ENCODE data around the gene WDR33.
"Not testable (repeated sequence)": the region's sequence is repeated elsewhere in the genome, so short reads cannot be mapped to it uniquely, and the experiment has no call there.

The WDR33 gene

DNA sequence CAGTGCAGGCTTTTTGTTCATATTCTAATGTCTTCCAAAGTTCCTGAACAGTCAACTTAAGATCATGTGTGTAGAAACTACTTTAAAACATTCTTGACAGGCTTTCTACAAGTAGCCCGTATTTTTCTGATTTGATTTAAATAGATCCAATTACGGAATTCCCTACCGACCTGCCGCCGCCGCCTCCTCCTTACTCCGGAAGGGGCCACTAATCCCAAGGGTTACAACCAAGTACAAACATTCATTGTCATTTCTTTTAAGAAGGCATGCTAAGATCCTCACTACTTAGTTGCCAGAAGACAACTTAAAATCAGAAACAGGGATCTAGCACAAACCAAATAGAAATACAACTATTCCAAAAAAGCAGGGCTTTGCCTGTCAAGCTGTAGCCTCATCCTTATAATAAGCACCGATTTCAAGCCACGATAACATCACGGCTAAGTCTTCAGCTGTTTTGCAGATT is 784 bp downstream of the WDR33 start:
- no peak for DNase-seq (ENCODE audit: low read depth, low spot score)

DNA sequence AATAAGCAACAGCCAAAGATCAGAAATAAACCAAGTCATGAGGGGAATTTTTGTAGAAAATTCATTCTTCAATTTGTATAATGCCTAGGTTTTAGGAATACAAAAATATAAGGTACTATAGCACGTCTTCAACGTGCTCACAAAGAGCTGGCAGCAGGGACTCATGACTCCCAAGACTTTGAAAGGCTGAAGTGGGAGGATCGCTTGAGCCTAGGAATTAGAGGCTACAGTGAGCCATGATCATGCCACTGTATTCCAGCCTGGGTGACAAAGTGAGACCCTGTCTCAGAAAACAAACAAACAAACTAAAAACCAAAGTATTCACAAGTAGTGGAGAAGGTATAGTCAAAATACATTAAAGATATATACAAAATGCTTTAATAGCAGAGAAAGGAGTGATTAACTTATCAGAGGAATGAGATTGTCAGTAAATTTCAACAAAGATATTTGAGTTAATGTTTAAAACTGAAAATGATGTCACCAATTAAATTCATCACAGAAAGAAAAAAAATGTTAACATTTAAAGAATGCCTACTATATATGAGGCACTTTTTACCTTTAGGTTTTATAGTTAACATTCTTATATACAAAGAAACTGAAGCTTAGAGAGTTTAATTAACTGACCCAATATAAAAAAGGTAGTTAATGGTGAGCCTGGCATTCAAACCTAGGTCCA is 3.2 kb downstream of the WDR33 start:
- DNase-seq (ENCODE audit: low read depth, low spot score), result no peak

DNA sequence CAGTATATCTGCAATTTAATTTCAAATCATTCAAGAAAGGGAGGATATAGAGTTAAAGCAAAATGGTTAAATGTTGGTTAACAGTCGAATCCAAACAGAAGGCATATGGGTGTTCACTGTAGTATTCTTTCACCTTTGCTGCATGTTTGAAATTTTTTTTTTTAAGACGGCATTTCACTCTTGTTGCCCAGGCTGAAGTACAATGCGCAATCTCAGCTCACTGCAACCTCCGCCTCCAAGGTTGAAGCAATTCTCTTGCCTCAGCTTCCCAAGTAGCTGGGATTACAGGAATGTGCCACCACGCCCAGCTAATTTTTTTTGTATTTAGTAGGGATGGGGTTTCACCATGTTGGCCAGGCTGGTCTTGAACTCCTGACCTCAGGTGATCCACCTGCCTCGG is 4.1 kb downstream of the WDR33 start:
- DNase-seq (ENCODE audit: low read depth, low spot score), result not testable (repeated sequence)

GRCh38 chr2:127805491-127805890 is 5.5 kb downstream of the WDR33 start:
- DNase-seq (ENCODE audit: low read depth, low spot score), result no peak

GRCh38 chr2:127799926-127800325 is 11.0 kb downstream of the WDR33 start:
- no peak for DNase-seq (ENCODE audit: low read depth, low spot score)

DNA sequence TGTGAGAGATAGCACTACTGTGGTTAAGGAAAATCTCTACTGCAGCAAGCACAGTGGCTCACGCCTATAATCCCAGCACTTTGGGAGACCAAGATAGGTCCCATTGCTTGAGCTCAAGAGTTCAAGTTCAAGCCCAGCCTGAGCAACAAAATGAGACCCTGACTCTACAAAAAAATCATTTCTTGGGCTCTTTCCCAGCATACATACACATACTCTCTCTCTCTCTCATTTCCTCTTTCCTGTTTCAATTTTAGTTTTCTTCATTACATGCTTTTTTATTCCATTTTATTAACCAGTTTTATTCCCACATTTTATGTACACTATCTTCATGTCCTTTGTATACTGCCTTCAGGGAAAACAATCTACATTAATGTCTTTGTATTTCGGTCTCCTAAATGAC is 14.6 kb downstream of the WDR33 start:
- DNase-seq (ENCODE audit: low read depth, low spot score), result no peak

DNA sequence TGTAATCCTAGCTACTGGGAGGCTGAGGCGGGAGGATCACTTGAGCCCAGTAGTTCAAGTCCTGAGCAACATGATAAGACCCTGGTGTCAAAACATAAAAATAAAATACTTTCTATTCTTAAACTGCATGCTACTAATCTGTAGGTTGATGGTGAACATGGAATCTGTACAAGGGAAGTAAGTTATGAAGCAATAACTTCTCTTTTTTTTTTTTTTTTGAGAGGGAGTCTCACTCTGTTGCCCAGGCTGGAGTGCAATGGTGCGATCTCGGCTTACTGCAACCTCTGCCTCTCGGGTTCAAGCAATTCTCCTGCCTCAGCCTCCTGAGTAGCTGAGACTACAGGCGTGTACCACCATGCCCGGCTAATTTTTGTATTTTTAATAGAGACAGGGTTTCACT is 16.1 kb downstream of the WDR33 start:
- not testable (repeated sequence) for DNase-seq (ENCODE audit: low read depth, low spot score)

GRCh38 chr2:127792805-127793204 is 18.2 kb downstream of the WDR33 start:
- no peak for DNase-seq (ENCODE audit: low read depth, low spot score)

DNA sequence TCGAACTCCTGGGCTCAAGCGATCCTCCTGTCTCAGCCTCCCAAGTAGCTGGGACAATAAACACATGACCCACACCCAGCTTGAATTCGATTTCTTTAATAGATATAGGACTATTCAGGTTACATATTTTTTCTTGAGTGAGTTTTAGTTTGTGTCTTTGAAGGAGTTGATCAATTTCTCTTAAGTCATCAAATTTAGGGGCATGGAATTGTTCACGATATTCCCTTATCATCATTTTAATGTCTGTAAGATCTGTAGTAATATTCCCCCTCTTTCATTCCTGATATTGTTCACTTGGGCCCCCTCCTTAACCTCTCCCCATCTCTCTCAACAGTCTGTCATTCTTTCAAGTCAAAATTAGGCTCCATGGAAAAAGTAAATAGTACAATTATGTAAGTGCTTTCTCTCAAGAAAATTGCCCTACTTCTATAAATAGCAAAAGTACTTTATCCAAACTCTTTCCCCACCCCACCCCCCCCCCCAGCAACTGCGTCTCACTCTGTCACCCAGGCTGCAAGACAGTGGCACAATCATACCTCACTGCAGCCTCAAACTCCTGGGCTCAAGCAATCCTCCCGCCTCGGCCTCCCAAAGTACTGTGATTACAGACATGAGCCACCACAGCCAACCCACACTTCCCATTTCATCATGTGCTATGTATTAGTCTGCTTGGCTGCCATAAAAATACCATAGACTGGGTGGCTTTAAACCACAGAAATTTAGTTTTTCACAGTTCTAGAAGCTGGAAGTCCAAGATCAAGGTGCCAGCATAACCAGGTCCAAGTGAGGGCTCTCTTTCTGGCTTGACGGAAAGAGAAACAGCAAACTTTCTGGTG is 20.1 kb downstream of the WDR33 start:
- no peak for DNase-seq (ENCODE audit: low read depth, low spot score)

DNA sequence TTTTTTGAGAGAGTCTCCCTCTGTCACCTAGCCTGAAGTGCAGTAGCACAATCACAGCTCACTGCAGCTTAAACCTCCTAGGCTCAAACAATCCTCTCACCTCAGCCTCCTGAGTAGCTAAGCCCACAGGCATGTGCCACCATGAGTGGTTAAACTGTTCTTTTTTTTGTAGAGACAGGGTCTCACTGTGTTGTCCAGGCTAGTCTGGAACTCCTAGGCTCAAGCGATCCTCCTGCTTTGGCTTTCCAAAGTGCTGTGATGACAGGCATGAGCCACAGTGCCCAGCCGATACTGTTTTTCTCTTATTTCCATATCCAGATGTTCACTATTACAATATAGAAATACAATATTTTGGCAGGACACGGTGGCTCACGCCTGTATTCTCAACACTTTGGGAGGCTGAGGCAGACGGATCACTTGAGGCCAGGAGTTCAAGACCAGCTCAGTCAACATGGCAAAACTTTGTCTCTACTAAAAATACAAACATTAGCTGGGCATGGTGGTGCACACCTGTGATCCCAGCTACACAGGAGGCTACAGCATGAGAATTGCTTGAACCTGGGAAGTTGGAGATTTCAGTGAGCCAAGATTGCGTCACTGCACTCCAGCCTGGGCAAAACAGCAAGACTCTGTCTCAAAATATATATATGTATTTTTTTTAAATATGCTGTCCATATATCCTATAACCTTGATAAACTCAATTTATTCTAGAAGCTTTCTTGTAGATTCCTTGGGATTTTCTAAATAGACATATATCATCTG is 24.7 kb downstream of the WDR33 start:
- no peak for DNase-seq (ENCODE audit: low read depth, low spot score)

- DNase-seq (ENCODE audit: low read depth, low spot score), result no peak
These were observed 25.9 kb downstream of the WDR33 start for GRCh38 chr2:127784965-127785518.

GRCh38 chr2:127783101-127783500 is 27.9 kb downstream of the WDR33 start:
- no peak for DNase-seq (ENCODE audit: low read depth, low spot score)

DNA sequence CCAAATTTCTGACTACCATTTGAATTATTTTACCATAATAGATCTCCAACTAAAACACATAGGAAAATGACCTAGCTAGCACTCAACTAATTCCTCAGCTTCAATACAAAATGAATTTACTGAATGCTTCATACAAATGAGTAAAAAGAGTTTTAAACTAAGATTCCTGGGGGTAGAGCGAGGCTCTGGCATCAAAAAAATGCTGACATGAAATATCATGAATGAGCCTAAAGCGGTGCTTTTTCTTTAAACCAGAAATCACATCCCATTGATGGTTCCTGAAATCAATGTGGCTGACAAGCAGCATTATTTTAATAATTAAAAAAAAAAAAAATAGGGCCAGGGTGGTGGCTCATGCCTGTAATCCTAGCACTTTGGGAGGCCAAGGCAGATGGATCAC is 32.1 kb downstream of the WDR33 start:
- no peak for DNase-seq (ENCODE audit: low read depth, low spot score)

DNA sequence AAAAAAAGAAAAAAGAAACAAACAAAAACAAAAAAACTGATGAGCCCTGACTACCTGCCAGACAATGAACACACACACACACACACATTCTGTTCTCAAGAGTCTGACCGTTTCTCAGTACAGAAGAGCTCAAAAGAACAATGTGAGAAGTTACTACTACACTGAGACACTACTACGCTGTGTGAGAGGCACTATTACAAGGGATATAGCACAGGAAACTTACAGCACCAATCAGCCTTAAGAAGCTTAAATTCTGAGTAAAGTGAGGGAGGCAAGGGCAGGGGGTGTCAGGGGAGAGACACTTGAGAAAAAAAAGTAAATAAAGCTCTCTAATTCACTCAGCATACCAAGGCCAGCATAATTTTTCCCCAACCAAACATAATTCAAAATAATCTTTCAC is 32.5 kb downstream of the WDR33 start:
- no peak for DNase-seq (ENCODE audit: low read depth, low spot score)

- no peak for DNase-seq (ENCODE audit: low read depth, low spot score)
These were observed 34.7 kb downstream of the WDR33 start for GRCh38 chr2:127776122-127776780.

GRCh38 chr2:127771756-127772155 is 39.2 kb downstream of the WDR33 start:
- DNase-seq (ENCODE audit: low read depth, low spot score), result no peak

DNA sequence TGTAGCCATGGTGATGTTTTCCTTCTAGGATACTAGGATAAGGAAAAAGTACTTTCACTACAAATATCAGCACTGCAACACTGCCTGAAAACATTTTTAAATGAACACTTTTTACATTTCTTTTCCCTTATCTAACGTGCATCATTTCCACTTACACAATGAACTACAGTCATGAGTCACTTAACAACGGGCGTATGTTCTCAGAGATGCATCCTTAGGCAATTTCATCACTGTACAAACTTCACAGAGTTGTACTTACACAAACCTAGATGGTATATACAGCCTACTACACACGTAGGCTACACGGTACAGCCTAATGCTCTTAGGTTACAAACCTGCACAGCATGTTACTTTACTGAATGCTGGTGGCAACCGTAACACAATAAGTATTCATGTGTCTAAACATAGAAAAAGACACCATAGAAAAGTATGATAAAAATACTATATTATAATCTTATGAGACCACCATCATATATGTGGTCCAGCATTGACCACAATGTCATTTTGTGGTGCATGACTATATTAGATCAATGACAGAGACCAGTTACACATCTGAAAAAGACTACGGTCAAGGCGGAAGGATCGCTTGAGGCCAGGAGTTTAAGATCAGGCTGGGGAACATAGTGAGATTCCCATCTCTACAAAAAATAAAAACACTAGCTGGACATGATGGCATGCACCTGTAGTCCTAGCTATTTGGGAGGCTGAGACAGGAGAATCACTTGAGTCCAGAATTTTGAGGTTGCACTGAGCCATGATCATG is 39.8 kb downstream of the WDR33 start:
- no peak for DNase-seq (ENCODE audit: low read depth, low spot score)

DNA sequence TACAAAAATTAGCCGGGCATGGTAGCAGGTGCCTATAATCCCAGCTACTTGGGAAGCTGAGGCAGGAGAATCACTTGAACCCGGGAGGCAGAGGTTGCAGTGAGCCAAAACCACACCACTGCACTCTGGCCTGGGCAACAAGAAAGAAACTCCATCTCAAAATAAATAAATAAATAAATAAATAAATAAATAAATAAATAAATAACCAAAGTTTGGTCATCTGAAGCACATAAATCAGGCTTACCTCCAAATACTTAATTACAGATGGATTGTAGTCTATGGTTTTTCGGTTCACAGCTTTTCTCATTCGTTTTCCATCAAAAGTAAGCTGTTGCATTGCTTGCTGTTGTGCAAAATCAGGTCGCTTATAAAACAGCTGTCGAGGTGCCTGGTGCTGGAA is 40.4 kb downstream of the WDR33 start:
- not testable (repeated sequence) for DNase-seq (ENCODE audit: low read depth, low spot score)

- DNase-seq (ENCODE audit: low read depth, low spot score), result no peak
These were observed 41.4 kb downstream of the WDR33 start for GRCh38 chr2:127769587-127769986.

DNA sequence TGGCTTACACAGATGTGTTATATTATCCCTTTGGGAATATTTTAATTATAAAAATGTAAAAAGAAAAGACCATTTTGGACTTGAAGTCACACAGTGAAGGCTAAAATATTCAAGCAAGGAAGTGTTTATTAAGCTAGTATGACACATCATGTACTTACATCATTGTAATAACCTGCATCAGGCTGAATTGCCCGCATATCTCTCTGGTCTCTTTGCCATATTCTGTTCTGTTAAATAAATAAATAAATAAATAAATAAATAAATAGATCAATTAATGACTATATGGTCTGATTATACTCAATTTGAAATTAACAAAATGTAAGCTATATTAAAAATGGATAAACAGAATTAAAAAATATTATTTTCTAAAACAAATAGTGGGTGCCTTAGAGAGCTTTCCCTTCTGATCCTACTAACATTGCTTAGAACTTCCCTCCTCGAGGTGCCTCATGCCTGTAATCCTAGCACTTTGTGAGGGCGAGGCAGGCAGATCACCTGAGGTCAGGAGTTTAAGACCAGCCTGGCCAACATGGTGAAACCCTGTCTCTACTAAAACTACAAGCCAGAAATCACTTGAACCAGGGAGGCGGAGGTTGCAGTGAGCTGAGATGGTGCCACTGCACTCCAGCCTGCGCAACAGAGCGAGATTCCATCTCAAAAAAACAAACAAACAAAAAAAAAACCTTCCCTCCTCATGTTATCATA is 42.0 kb downstream of the WDR33 start:
- DNase-seq (ENCODE audit: low read depth, low spot score), result no peak

All from activated CD4-positive, CD25-positive, alpha-beta regulatory T cell treated with anti-CD3 and anti-CD28 coated beads, Interleukin-2, amount 50 U/mL, for 16 hours (primary cell).